ENCODE data around the gene MRPS15. TPM values are rescaled to one million over a fixed set of nuclear protein-coding genes. Genes with fewer than 3 reads are reported as not detected.

The MRPS15 gene
- total RNA-seq, 4 donors from 2014 or later: 19.5 to 59.5 (median 42.4) TPM

GRCh38 chr1:36471830-36472641, 7.9 kb upstream of the MRPS15 start:
- Histone ChIP-seq H3K4me3 (no peak overlapping the region), H3K27ac (no peak overlapping the region), H3K9me3 (no peaks in the 10 kb centered on the region), H3K27me3 (no peaks in the 10 kb centered on the region), H3K4me1 (no peaks in the 10 kb centered on the region), H3K36me3 (no peaks in the 10 kb centered on the region)
- in situ Hi-C loops (cut with MboI; ENCODE audit: low pct_ligation_motif_present in 1 of 4, low pct_unique_long_range_greater_than_20kb in 1 of 4, low sequenced_read_pairs in 3 of 4): no loop called here
- no peak for DNase-seq
- 74% methylated on average over 16 of the region's 22 CpGs; no CpG with 5 or more reads in 1 of the 2 donors for WGBS, 2 donors (ENCODE audit: low coverage in 1 of 2)
- intact Hi-C loops (cut with DNase I; ENCODE audit: low total_unique reads): no loop called here
- TF ChIP-seq POLR2A (IDR thresholded peaks at IDR 0.05): no peak
- no peak for TF ChIP-seq POLR2AphosphoS5 (IDR thresholded peaks at IDR 0.05)
- TF ChIP-seq EP300 (IDR thresholded peaks at IDR 0.05; ENCODE audit: low read depth): no peak
- TF ChIP-seq CTCF (IDR thresholded peaks at IDR 0.05): no peak

- H3K4me3 ChIP-seq: no peak overlapping the region
- 66 to 100% methylated on average over 1 to 2 of the region's 2 CpGs for WGBS, 2 donors (ENCODE audit: low coverage in 1 of 2)
- intact Hi-C loops (cut with DNase I; ENCODE audit: low total_unique reads) (no loop called here), in situ Hi-C loops (cut with MboI; ENCODE audit: low pct_ligation_motif_present in 1 of 4, low pct_unique_long_range_greater_than_20kb in 1 of 4, low sequenced_read_pairs in 3 of 4) (no loop called here)
- no peaks in the 10 kb centered on the region for H3K27me3 ChIP-seq
- H3K4me1 ChIP-seq: peaks cover 0 to 9% (median 7%) of the 10 kb centered on the region in 4 donors
- H3K27ac ChIP-seq: no peak overlapping the region
- TF ChIP-seq POLR2A (IDR thresholded peaks at IDR 0.05) (no peak), CTCF (IDR thresholded peaks at IDR 0.05) (no peak), POLR2AphosphoS5 (IDR thresholded peaks at IDR 0.05) (no peak), EP300 (IDR thresholded peaks at IDR 0.05; ENCODE audit: low read depth) (no peak)
- no peaks in the 10 kb centered on the region for H3K36me3 ChIP-seq
- H3K9me3 ChIP-seq: no peaks in the 10 kb centered on the region
- no peak for DNase-seq
Measured at GRCh38 chr1:36469163-36469562, 5.0 kb upstream of the MRPS15 start.

- Histone ChIP-seq H3K4me3 (no peak overlapping the region), H3K4me1 (peaks cover 5 to 17% (median 12%) of the 10 kb centered on the region in 4 donors), H3K9me3 (no peaks in the 10 kb centered on the region), H3K36me3 (no peaks in the 10 kb centered on the region), H3K27ac (no peak overlapping the region), H3K27me3 (no peaks in the 10 kb centered on the region)
- WGBS, 2 donors (ENCODE audit: low coverage in 1 of 2): 89% methylated on average over 8 of the region's 10 CpGs; no CpG with 5 or more reads in 1 of the 2 donors
- no peak for DNase-seq
- in situ Hi-C loops (cut with MboI; ENCODE audit: low pct_ligation_motif_present in 1 of 4, low pct_unique_long_range_greater_than_20kb in 1 of 4, low sequenced_read_pairs in 3 of 4): no loop called here
- intact Hi-C loops (cut with DNase I; ENCODE audit: low total_unique reads): no loop called here
- TF ChIP-seq POLR2AphosphoS5 (IDR thresholded peaks at IDR 0.05): no peak
- no peak for TF ChIP-seq POLR2A (IDR thresholded peaks at IDR 0.05)
- no peak for TF ChIP-seq CTCF (IDR thresholded peaks at IDR 0.05)
- TF ChIP-seq EP300 (IDR thresholded peaks at IDR 0.05; ENCODE audit: low read depth): no peak
Measured at GRCh38 chr1:36467700-36468455, 3.7 kb upstream of the MRPS15 start.

GRCh38 chr1:36467027-36467410, 2.8 kb upstream of the MRPS15 start:
- DNase-seq: no peak
- 40 to 96% methylated on average over 1 to 4 of the region's 4 CpGs for WGBS, 2 donors (ENCODE audit: low coverage in 1 of 2)
- intact Hi-C loops (cut with DNase I; ENCODE audit: low total_unique reads): no loop called here
- no peak overlapping the region for H3K27ac ChIP-seq
- no peaks in the 10 kb centered on the region for H3K27me3 ChIP-seq
- in situ Hi-C loops (cut with MboI; ENCODE audit: low pct_ligation_motif_present in 1 of 4, low pct_unique_long_range_greater_than_20kb in 1 of 4, low sequenced_read_pairs in 3 of 4): no loop called here
- no peaks in the 10 kb centered on the region for H3K9me3 ChIP-seq
- no peak overlapping the region for H3K4me3 ChIP-seq
- TF ChIP-seq EP300 (IDR thresholded peaks at IDR 0.05; ENCODE audit: low read depth) (no peak), POLR2AphosphoS5 (IDR thresholded peaks at IDR 0.05) (no peak), POLR2A (IDR thresholded peaks at IDR 0.05) (no peak), CTCF (IDR thresholded peaks at IDR 0.05) (no peak)
- peaks cover 5 to 22% (median 14%) of the 10 kb centered on the region in 4 donors for H3K4me1 ChIP-seq
- H3K36me3 ChIP-seq: no peaks in the 10 kb centered on the region
